GM12864 (cell line): ENCODE measurements around the gene SURF1.

Experiments used
- DNase-seq: peaks from one replicate; pipeline ENCODE4 v3.0.0-alpha.2; 2011; ENCODE audit warnings: low read depth
- H3K4me3 ChIP-seq: 2 replicates; pipeline ENCODE4 v1.5.1; 2011; ENCODE audit warnings: mild to moderate bottlenecking, low read depth, low read length, control low read depth
- TF ChIP-seq, protein P1 (sequence below): IDR thresholded peaks from 2 replicates; pipeline ENCODE4 v1.5.1; 2011; ENCODE audit warnings: low read depth, mild to moderate bottlenecking, moderate library complexity, low read length, control low read depth, inconsistent platforms; ENCODE audit errors: missing control alignments

The SURF1 gene

GRCh38 chr9:133353548-133353947 lies 2.7 kb downstream of the SURF1 start:
- no peak for DNase-seq
- no peak overlapping the region for H3K4me3 ChIP-seq
- TF ChIP-seq, protein P1, sequence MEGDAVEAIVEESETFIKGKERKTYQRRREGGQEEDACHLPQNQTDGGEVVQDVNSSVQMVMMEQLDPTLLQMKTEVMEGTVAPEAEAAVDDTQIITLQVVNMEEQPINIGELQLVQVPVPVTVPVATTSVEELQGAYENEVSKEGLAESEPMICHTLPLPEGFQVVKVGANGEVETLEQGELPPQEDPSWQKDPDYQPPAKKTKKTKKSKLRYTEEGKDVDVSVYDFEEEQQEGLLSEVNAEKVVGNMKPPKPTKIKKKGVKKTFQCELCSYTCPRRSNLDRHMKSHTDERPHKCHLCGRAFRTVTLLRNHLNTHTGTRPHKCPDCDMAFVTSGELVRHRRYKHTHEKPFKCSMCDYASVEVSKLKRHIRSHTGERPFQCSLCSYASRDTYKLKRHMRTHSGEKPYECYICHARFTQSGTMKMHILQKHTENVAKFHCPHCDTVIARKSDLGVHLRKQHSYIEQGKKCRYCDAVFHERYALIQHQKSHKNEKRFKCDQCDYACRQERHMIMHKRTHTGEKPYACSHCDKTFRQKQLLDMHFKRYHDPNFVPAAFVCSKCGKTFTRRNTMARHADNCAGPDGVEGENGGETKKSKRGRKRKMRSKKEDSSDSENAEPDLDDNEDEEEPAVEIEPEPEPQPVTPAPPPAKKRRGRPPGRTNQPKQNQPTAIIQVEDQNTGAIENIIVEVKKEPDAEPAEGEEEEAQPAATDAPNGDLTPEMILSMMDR: no peak

DNA sequence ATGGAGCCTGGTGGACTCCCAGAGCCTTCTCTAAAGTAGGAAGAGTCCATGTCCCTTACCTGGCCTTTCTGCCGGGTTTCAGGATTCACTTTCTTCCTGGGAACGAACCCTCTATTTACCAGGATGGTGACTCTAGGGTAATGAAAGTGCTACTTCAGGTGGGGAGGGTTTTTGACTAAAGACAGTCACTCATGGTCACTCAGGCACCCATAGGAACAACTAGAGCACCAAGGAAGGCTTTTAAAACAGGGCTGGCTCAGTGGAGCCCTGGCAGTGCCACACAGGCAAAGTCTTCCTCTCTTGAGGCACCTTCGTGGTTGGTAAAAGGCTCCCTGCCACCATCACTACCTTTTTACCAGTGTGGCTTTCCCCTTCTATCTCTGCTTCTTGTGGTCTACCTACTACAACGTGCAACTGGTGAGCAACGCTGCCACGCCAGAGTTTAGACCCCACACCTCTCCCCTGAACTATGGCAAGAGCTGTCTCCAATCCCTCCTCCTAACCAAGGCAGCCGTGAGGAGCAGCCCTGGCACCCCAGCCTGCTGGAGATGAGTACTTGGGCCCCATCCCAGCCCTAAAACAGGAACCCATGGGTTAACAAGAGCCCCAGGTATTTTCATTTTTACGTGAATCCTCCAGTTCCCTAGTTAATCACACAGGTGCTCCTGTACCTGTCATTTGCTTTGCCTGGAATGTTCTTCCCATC lies 3.5 kb downstream of the SURF1 start:
- no peak for DNase-seq
- H3K4me3 ChIP-seq: no peak overlapping the region
- TF ChIP-seq, protein P1: no peak

GRCh38 chr9:133351908-133352634 lies 4.2 kb downstream of the SURF1 start:
- no peak overlapping the region for H3K4me3 ChIP-seq
- TF ChIP-seq, protein P1: peak; percentile 72
- no peak for DNase-seq

GRCh38 chr9:133351526-133351907 lies 4.8 kb downstream of the SURF1 start:
- TF ChIP-seq, protein P1: no peak
- H3K4me3 ChIP-seq: no peak overlapping the region
- no peak for DNase-seq

- DNase-seq: no peak
- TF ChIP-seq, protein P1: no peak
- H3K4me3 ChIP-seq: peak overlapping the region; percentile 97
Measured at GRCh38 chr9:133349965-133350616, 6.2 kb downstream of the SURF1 start.

DNA sequence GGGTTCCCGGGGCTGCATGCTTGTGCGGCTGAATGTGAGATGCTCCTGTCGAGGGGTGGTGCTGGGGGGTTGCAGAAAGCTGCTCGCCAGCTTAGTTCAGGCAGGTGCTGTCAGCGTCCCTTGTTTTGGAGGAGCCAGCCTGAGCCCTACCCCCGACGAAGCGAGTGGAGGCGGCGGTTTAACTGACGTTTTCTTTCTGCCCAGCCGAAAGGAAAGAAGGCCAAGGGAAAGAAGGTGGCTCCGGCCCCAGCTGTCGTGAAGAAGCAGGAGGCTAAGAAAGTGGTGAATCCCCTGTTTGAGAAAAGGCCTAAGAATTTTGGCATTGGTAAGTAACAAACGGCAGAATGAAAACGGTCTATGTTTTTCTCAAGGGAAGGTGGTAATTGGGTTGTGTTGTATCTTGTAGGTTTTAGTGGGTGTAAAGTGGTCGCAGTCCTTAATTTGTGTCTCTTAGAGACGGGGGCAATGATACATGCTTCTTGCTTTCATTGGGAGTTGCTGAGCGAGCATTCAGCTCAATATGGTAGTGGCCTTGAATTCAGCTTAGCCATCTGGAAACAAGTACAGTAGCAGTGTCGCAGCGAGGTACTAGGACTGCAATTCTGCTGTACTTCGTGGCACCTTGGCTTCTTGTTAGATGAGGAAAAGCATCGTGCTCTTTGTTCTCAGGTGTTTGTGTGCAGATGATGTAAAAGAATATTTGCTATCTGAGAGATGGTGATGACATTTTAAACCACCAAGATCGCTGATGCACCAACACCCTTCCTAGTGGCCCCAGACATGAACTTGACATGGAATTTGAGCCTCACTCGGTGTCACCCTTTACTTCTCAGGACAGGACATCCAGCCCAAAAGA lies 7.3 kb downstream of the SURF1 start:
- H3K4me3 ChIP-seq: peak overlapping the region; percentile 97
- no peak for DNase-seq
- TF ChIP-seq, protein P1: no peak
